HuH-7.5 (cell line): ENCODE data around the gene SLC16A7.
A peak's percentile ranks its signal among the peaks of the same experiment; 100 is the strongest.
"Not testable (repeated sequence)": the region's sequence is repeated elsewhere in the genome, so short reads cannot be mapped to it uniquely, and the experiment has no call there.

Source experiments
- DNase-seq: peaks from one replicate; pipeline ENCODE4 v3.0.0; 2011; ENCODE audit warnings: low spot score

Gene SLC16A7

DNA sequence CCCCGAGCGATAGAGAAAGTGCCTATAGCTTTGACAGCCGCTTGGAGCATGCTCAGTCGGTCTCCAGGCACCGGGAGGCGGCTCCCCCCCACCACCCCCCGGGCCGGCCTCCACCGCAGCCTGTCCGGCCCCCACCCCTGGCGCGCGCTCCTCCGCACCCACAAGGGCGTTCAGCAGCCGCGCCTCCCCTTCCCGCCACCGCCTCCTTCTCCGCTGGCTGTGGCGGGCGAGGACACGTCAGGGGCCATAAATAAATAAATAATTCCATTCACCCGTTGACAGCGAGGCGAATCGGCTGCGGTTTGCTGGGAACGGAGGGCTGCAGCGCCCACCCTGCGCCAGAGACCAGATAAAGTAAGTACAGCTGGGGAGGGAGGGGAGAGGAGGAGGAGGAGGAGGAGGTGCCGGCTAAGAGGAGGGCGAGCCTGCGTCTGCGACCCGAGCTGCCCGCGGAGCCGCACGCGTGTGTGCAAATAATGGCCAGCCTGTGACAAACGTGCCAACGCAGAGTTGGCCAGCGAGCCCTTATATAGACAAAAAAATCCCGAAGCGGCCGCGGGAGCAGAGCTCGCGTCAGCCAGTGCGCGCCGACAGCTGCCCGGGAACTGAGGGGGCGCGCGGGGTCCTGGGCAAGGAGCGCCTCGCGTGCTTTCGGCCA lies at the start of gene SLC16A7:
TSS of gene SLC16A7 (plus strand) at position 147 of the 658 bp plus-strand sequence. CDS start 108,773 bp downstream, outside the sequence.
- peak; percentile 52 for DNase-seq

DNA sequence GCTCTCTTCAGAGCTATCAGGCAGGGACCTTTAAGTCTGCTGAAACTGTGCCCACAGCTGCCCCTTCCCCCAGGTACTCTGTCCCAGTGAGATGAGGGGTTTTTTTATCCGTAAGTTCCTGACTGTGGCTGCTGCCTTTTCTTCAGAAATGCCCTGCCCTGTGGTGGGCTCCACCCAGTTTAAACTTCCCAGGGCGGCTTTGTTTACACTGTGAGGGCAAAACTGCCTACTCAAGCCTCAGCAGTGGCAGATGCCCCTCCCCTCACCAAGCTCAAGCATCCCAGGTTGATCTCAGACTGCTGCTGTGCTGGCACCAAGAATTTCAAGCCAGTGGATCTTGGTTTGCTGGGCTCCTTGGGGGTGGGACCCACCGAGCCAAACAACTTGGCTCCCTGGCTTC lies 46.9 kb upstream of the SLC16A7 start:
- no peak for DNase-seq

DNA sequence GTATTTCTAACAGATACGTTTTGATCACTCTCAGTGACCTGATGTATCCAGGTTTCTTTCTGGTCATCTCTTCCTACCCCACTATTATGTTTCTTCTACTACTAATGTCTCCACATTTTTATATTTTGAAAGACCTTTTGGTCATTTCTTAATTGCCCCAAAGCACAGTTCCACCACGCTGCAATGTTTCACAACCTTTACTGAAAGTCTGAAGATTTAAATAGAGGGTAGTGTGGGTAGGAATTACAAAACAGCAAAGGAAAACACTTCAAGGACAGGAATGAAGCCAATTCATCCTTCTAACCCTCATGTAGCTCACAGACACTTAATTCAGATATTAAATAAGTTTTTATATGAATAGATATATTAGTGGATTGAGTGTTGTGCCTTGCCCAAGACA lies 36.1 kb upstream of the SLC16A7 start:
- no peak for DNase-seq

DNA sequence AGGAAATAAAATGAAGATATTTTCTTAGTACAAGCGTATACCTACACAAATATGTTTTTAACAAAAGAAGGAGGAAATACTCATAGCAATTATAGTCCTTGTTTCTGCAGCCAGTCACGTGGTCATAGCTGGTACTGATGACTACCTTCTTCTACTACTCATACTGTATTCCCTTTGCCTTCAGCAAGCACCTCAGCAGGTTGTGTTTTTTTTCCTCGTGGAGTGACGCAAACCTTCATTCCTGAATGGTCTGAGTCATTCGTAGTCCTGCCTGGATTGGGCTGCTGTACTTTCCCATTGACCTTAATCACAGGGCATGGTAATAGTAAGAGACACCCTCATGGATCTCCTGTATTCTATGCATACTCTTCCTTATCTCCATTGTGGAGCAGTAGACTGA lies 25.7 kb upstream of the SLC16A7 start:
- no peak for DNase-seq

DNA sequence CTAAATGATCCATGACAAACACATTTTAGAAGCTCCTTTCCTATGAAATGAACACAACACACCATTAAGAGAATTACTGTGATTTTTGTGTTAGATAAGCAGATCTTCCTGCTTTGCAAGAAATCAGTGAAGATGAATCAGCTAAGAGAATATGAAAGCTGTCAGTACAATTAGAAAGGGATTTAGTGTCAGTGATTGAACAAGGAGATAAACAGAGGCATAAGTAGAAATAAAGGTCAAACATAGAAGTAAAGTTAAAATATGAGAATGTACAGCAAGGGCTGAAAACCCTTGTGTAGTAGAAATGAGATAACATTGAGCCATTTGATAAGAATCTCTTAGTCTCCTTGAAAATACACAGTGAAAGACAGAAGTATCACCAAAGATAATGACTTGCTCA lies 21.4 kb upstream of the SLC16A7 start:
- no peak for DNase-seq

DNA sequence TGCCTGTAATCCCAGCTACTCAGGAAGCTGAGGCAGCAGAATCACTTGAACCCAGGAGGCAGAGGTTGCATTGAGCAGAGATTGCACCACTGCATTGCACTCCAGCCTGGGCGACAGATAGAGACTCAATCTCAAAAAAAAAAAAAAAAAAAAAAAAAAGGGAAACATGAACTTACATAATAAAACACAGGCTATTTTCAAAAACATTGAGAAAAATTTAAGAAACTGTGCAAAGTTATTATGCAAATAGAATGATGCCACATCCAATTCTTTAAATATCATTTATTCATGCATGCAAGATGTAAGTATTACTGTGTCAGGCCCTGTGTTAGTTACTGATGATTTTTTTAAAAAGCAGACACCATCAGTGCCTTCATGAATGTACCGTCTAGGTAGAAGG lies 20.0 kb upstream of the SLC16A7 start:
- DNase-seq = no peak

- no peak for DNase-seq
These were observed 17.6 kb upstream of the SLC16A7 start for GRCh38 chr12:59578254-59578653.

DNA sequence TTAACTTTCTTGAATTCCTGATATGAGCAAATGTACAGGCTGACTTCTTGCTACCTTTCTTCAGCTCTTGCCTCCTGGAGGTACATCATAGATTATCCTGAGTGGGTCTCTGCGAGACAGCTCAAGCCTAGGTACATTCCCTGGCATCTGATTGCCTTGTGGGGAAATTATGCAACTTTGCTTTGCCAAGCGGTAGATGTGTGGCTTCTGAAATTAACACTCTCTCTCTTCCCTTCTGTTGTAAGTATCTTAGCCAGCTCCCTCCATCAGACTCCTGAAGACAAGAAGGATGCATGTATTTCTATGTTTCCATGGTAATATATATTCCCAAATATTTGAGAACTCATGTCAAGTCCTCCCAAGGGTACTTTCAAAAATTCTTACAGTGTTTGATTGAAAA lies 16.2 kb upstream of the SLC16A7 start:
- DNase-seq = no peak

DNA sequence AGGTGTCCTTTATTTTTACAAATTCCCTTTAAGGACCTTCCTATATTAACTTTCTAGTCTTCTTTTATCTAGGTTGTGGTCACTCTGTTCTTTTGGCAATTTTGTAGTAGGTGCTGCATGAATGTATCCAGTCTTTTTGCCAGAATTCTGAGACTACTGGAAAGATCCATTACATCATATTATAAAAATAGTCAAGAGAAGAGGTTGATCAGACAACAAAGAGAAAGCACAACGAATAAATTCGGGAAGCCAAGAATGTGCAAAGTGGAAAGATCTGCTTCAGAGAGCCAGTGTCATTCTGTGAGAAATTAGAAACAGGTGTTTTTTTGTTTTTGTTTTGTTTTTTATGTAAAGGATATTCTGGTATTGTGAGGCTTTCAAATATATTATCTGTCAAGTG lies 15.8 kb upstream of the SLC16A7 start:
- no peak for DNase-seq

DNA sequence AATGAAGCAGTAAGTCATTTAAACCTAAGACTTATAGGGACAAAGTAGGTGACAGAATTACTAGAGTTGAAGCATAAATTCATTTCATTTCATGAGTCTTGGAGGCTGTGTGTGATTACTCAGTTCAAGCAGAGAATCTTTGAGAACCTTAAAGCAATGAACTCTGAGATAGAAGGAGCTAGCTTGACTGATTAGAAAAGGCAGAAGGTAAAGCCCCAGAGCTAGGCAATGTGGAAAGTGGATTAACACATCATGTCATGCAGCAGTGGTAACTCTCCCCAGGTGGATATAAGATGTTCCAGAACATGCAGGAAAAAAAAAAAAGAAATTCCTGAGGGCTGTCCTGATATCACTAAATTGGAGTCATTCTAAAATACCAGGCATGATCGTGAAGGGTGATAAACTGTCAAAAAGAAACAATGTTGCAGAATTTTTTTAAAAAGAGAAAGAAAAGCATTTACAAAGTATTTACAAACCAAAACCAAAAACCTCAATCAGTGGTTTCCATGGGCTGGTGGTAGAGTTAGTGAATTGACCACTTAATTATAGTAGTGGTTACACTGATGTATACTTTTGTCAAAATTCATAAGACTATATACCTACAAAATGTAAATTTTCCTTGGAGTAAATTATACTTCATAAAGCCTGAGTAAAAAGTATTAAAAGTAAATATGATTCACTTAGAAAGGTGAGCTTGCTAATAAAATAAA lies 12.7 kb upstream of the SLC16A7 start:
- DNase-seq = no peak

- DNase-seq = no peak
These were observed 8.1 kb upstream of the SLC16A7 start for GRCh38 chr12:59587710-59588109.

DNA sequence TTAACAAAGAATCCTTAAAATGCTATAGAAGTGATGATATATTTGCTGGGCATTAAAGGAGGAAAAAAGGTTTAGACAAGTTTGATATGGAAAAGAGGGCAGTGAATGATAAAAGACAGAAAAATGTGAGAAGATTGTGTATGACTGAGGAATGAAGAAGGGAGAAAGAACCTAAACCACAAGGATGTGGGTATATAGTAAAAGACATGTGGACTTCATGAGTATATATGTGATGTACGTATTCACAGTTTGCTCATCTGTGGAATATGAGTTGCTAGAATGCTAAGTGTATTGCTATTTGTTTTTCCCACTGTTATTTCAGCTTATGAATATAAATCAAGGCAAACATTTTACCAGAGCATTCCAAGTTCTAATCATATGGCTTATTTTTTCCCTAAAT lies 2.1 kb upstream of the SLC16A7 start:
- DNase-seq = no peak

GRCh38 chr12:59594943-59595500 lies 807 bp upstream of the SLC16A7 start:
- DNase-seq = no peak

GRCh38 chr12:59595565-59595882 lies 305 bp upstream of the SLC16A7 start:
- no peak for DNase-seq

- DNase-seq = peak; percentile 15
These were observed 1.6 kb downstream of the SLC16A7 start for GRCh38 chr12:59597385-59597781.

DNA sequence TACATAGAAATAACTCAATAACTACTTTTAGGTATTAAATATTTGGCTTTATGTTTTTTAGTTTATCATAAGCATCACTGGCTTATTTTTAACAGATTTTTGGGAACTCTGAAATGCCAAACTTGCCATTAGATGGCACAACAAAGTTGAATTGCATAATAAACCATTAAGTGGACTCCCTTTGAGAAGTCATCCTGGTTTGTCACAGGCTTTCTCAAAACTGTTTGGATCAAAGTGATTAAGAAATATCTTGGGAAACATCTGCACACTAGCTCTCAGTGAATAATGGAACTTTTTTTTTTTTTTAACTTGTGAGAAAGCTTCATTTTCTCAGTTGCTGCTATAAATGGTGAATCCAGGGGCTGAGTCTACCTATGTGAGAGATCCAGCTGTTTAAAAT lies 4.3 kb downstream of the SLC16A7 start:
- DNase-seq = no peak

GRCh38 chr12:59603754-59604153 lies 7.9 kb downstream of the SLC16A7 start:
- no peak for DNase-seq

DNA sequence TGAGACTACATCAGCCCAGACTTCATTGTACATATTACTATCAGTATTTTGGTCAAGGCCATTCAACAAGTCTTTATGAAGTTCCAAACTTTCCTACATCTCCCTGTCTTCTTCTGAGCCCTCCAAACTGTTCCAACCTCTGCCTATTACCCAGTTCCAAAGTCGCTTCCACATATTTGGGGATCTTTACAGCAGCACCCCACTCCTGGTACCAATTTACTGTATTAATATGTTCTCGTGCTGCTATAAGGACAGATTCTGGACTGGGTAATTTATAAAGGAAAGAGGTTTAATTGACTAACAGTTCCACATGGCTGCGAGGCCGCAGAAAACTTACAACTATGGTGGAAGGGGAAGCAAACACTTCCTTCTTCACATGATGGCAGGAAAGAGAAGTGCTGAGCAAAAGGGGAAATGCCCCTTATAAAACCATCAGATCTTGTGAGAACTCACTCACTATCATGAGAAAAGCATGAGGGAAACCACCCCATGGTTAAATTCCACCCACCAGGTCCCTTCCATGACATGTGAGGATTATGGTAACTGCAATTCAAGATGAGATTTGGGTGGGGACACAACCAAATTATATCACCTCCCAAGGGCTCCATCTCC lies 17.1 kb downstream of the SLC16A7 start:
- DNase-seq = not testable (repeated sequence)

- no peak for DNase-seq
These were observed 19.8 kb downstream of the SLC16A7 start for GRCh38 chr12:59615392-59616165.

DNA sequence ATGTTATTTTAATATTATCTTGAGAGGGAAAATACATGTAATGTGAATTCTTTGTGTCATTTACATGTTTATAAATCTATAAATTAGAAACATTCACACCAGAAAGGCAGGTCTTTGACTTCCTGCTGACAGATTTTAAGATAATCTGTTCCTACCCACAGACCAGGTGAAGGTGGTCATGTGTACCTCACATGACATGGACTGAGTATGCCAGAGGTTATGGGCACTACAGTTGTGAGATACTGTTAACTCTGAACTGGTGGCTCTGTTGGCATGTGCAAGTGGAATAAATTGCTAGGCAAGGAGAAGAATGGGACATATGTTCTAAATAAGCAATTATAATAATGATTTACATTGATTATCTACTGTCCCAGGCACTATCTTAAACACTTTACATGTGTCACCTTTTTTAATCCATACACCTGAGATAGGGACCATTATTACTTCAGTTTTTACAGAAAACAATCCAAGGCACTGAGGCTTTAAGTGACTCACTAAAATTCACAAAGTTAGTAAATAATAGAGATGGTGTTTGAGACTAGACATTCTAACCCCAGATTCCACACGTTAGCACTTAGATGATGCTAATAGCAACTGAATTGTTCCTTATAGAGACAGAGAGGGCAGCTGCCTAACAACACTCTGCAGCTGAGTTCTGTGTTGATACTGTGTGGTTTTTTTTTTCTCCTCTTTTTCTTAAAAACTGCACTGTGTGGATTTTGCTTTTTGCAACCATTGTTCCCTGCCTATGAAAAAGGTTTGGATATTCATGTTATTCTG lies 23.8 kb downstream of the SLC16A7 start:
- DNase-seq = no peak

DNA sequence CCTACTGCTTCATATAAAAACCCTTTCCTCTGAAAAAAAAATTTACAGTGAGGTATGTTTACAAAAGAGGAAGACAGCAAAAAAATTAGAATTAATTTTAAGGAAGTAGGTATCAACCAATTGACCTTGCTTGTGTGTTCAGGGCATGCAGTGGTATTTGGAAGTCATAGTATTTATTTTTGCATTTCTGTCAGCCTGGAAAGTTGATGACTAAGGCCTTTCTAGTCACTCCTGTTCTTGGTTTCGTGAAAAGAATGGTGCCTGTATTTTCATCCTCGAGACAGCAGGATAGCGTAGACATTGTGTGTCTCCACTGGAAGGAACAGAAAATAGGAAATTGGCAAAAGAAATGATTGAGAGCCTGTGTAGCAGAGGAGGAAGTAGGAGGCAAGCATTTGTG lies 24.5 kb downstream of the SLC16A7 start:
- DNase-seq = no peak
